Panc1 (cell line): Measurements from ENCODE around the gene HES3. TPM values are rescaled to one million over a fixed set of nuclear protein-coding genes. Genes with fewer than 3 reads are reported as not detected.

Experiments used
- ATAC-seq: fragments of 200-7000 bp; cut with Tn5 transposase; 2 replicates; pipeline ENCODE4 v1.9.1; 2020; ENCODE audit warnings: mild to moderate bottlenecking, moderate library complexity
- BruUV-seq: library from RNA; stranded (reverse); fragments of 400-500 nt; replicated peaks from 2 replicates; lab custom pipeline; 2021; lab: Mats Ljungman, UMichigan
- CTCF ChIA-PET: fragments of 300-600 bp; sonication (Branson Sonifier 250); formaldehyde crosslinking; loops from one replicate; lab custom pipeline; 2022; ENCODE audit warnings: antibody characterized with exemption; lab: Charles Lee
- POLR2A ChIA-PET: fragments of 300-600 bp; sonication (Branson Sonifier 250); formaldehyde crosslinking; loops from one replicate; lab custom pipeline; 2022; ENCODE audit warnings: antibody characterized with exemption; lab: Charles Lee
- DNase-seq: peaks from one replicate; pipeline ENCODE4 v3.0.0-alpha.2; 2010; ENCODE audit warnings: low read depth, low spot score
- H3K27ac ChIP-seq: 2 replicates; pipeline ENCODE4 v1.5.1; 2011; ENCODE audit warnings: mild to moderate bottlenecking, low read length, inconsistent platforms
- H3K27me3 ChIP-seq: fragments of 200-500 bp; sonication (Bioruptor generic); 2 replicates; pipeline ENCODE4 v1.6.0; 2014; ENCODE audit warnings: low read length, inconsistent platforms; ENCODE audit not compliant: control insufficient read depth, insufficient read depth
- H3K36me3 ChIP-seq: fragments of 200-500 bp; sonication (Bioruptor generic); 2 replicates; pipeline ENCODE4 v1.5.1; 2014; ENCODE audit warnings: inconsistent platforms, mild to moderate bottlenecking, low read length, moderate library complexity; ENCODE audit not compliant: control insufficient read depth, insufficient read depth
- H3K4me1 ChIP-seq: 2 replicates; pipeline ENCODE4 v1.5.1; 2011; ENCODE audit warnings: inconsistent platforms, mild to moderate bottlenecking, low read length, moderate library complexity; ENCODE audit not compliant: control insufficient read depth, insufficient read depth
- H3K4me3 ChIP-seq, 2 experiments: 2 replicates each; pipeline ENCODE4 v1.5.1; 2011 to 2012; ENCODE audit warnings: low read depth in 2 of 2, low read length in 2 of 2, mild to moderate bottlenecking in 2 of 2, inconsistent platforms in 1 of 2, moderate library complexity in 1 of 2
- H3K9me3 ChIP-seq: fragments of 200-500 bp; sonication (Bioruptor generic); 2 replicates; pipeline ENCODE4 v1.5.1; 2014; ENCODE audit warnings: low read depth, mild to moderate bottlenecking, inconsistent platforms, low read length, moderate library complexity; ENCODE audit not compliant: control insufficient read depth, insufficient read depth
- POLR2AphosphoS5 ChIP-seq: IDR thresholded peaks from 2 replicates; pipeline ENCODE4 v1.6.1; 2012; ENCODE audit warnings: mild to moderate bottlenecking, low read depth, low read length, moderate library complexity
- REST ChIP-seq, 2 experiments: IDR thresholded peaks; 2 replicates each; pipeline ENCODE4 v1.6.1; 2011 to 2012; ENCODE audit warnings: low read depth in 2 of 2, control low read depth in 1 of 2, low read length in 1 of 2, mild to moderate bottlenecking in 1 of 2, moderate library complexity in 1 of 2; ENCODE audit not compliant: insufficient read depth in 1 of 2
- SIN3A ChIP-seq: IDR thresholded peaks from 2 replicates; pipeline ENCODE4 v1.6.1; 2012; ENCODE audit warnings: low read depth, mild to moderate bottlenecking, low read length, moderate library complexity, borderline replicate concordance; ENCODE audit not compliant: insufficient read depth
- TCF7L2 ChIP-seq: IDR thresholded peaks from 2 replicates; pipeline ENCODE4 v1.6.1; 2011; ENCODE audit warnings: mild to moderate bottlenecking, low read depth, low read length, inconsistent platforms
- in situ Hi-C: cut with HindIII; loops from 2 replicates; pipeline ENCODE4 v1.10.0; 2016; ENCODE audit warnings: low sequenced_read_pairs, low pct_unique_long_range_greater_than_20kb
- intact Hi-C: fragments of 100-400 bp; cut with micrococcal nuclease; formaldehyde crosslinking; loops from one replicate; pipeline ENCODE4 v1.10.0; 2022; ENCODE audit not compliant: unreplicated experiment
- total RNA-seq: library from RNA; stranded (reverse); gene quantifications from one replicate; pipeline ENCODE4 v1.2.1, GENCODE V29; 2021; ENCODE audit not compliant: unreplicated experiment
- TF ChIP-seq, protein P1 (sequence below): fragments of 450-650 bp; IDR thresholded peaks from 2 replicates; pipeline ENCODE4 v1.5.1; 2017; ENCODE audit warnings: mild to moderate bottlenecking

Gene HES3
- total RNA-seq, 1 experiment from 2014 or later: not detected

- POLR2A ChIA-PET: no interaction called here
- intact Hi-C loops (no loop called here), in situ Hi-C loops (no loop called here)
- no peak for TF ChIP-seq REST (IDR thresholded peaks at IDR 0.05; ENCODE audit: insufficient read depth in 1 of 2, low read depth in 2 of 2, low read length in 1 of 2)
- no peak for TF ChIP-seq POLR2AphosphoS5
- TF ChIP-seq SIN3A: no peak
- TF ChIP-seq, protein P1, sequence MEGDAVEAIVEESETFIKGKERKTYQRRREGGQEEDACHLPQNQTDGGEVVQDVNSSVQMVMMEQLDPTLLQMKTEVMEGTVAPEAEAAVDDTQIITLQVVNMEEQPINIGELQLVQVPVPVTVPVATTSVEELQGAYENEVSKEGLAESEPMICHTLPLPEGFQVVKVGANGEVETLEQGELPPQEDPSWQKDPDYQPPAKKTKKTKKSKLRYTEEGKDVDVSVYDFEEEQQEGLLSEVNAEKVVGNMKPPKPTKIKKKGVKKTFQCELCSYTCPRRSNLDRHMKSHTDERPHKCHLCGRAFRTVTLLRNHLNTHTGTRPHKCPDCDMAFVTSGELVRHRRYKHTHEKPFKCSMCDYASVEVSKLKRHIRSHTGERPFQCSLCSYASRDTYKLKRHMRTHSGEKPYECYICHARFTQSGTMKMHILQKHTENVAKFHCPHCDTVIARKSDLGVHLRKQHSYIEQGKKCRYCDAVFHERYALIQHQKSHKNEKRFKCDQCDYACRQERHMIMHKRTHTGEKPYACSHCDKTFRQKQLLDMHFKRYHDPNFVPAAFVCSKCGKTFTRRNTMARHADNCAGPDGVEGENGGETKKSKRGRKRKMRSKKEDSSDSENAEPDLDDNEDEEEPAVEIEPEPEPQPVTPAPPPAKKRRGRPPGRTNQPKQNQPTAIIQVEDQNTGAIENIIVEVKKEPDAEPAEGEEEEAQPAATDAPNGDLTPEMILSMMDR: no peak
- no peak for TF ChIP-seq TCF7L2
- Histone ChIP-seq H3K9me3 (no peaks in the 10 kb centered on the region), H3K27ac (no peak overlapping the region), H3K4me1 (peaks cover 17% of the 10 kb centered on the region), H3K36me3 (peaks cover 10% of the 10 kb centered on the region; the same call in 1 of the 2 replicates), H3K27me3 (no peaks in the 10 kb centered on the region), H3K4me3 (no peak overlapping the region)
- DNase-seq: no peak
- ATAC-seq: no peak
- no TSS peak for BruUV-seq
- CTCF ChIA-PET: interaction anchor here (0.6 to 1.5 kb wide), 2 partner anchors 19 to 21 kb away, joined by 5 to 9 read pairs; no protein-coding TSS in a partner anchor
Measured at GRCh38 chr1:6225651-6226050, 18.3 kb upstream of the HES3 start.

DNA sequence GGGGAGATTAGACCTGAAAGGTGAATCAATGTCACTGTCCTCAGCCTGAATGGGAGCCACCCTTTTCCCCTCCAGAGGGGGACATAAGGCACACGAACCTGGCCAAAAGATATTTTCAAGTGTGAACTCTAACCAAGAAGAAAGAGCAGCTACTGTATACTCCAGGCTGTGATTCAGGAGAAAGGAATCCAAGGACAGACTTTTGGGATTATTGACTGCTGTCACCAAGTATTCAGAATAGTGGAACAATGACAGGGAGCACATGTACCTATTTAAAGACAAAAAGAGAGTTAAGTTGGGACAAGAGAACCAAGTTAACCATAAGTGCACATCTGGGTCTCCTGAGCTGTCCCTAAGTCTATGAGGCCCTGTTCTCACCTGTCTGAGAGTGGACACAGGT is 10.6 kb upstream of the HES3 start:
- no peaks in the 10 kb centered on the region for H3K27me3 ChIP-seq
- ChIA-PET CTCF (no interaction called here), POLR2A (no interaction called here)
- in situ Hi-C loops: no loop called here
- no peak for DNase-seq
- H3K4me1 ChIP-seq: peaks cover 6% of the 10 kb centered on the region
- H3K9me3 ChIP-seq: no peaks in the 10 kb centered on the region
- peaks cover 10% of the 10 kb centered on the region for H3K36me3 ChIP-seq
- no TSS peak for BruUV-seq
- TF ChIP-seq TCF7L2 (no peak), POLR2AphosphoS5 (no peak), SIN3A (no peak), REST (IDR thresholded peaks at IDR 0.05; ENCODE audit: insufficient read depth in 1 of 2, low read depth in 2 of 2, low read length in 1 of 2) (no peak)
- TF ChIP-seq, protein P1: no peak
- no peak for ATAC-seq
- no peak overlapping the region for H3K4me3 ChIP-seq
- no peak overlapping the region for H3K27ac ChIP-seq
- intact Hi-C loops: no loop called here
